Measurements from ENCODE around the gene VPS35. TPM values are rescaled to one million over a fixed set of nuclear protein-coding genes. Genes with fewer than 3 reads are reported as not detected.

The VPS35 gene
- total and polyA plus RNA-seq, 12 donors = 12.8 to 112 (median 64.8) TPM

DNA sequence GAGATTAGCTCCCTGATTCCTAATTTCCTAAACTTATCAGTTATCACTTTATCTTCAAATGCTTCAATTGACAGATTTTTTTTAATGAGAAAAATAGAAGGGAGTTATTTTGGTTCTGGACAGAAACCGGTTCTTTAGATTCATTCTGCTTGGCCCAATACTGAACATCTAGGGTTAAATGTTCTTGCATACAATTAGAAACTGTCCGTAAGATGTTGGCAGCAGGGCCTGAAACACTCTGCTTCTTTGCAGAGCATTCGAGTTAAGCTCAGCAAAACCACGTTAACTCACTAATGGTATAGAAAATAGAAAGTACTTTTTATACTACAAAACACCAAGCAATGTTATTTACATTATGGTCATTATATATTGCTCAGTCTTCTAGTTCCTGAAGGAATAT, 75.0 kb downstream of the VPS35 start:
- no peak overlapping the region for H3K27ac ChIP-seq
- peaks cover 0 to 9% of the 10 kb centered on the region in 2 donors for H3K4me1 ChIP-seq (replicated peaks in 1 of 2)
- H3K27me3 ChIP-seq = no peaks in the 10 kb centered on the region
- intact Hi-C loops (cut with DNase I) = no loop called here
- H3K9me3 ChIP-seq (replicated peaks in 1 of 3) = no peaks in the 10 kb centered on the region
- no peaks in the 10 kb centered on the region for H3K36me3 ChIP-seq (replicated peaks in 1 of 2)
- 59 to 76% (median 70%) methylated on average over 4 of the region's 4 CpGs for whole genome bisulfite sequencing, 4 donors
- no peak for DNase-seq
- TF ChIP-seq, protein P1, sequence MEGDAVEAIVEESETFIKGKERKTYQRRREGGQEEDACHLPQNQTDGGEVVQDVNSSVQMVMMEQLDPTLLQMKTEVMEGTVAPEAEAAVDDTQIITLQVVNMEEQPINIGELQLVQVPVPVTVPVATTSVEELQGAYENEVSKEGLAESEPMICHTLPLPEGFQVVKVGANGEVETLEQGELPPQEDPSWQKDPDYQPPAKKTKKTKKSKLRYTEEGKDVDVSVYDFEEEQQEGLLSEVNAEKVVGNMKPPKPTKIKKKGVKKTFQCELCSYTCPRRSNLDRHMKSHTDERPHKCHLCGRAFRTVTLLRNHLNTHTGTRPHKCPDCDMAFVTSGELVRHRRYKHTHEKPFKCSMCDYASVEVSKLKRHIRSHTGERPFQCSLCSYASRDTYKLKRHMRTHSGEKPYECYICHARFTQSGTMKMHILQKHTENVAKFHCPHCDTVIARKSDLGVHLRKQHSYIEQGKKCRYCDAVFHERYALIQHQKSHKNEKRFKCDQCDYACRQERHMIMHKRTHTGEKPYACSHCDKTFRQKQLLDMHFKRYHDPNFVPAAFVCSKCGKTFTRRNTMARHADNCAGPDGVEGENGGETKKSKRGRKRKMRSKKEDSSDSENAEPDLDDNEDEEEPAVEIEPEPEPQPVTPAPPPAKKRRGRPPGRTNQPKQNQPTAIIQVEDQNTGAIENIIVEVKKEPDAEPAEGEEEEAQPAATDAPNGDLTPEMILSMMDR (IDR thresholded peaks at IDR 0.05) = no peak
- no peak for TF ChIP-seq POLR2A (IDR thresholded peaks at IDR 0.05)
- H3K4me3 ChIP-seq = no peak overlapping the region

DNA sequence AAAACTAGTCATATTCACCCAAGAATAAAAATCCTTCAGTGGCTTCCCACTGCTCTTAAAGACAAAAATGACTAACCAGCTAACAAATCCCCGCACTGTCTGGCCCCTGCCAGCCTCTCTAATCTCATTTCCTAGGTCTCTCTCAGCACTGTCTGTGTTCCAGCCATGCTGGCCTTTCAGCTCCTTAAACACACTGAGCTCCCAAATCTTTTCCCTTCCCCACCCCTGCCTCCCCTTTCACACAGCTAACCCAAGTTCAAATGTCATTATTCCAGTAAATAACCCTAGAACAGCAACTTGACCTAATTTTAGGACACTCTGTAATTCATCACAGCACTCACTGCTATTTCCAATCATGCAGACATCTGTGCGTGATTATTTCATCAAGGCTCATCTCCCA, 75.6 kb downstream of the VPS35 start:
- Histone ChIP-seq H3K4me3 (no peak overlapping the region), H3K36me3 (replicated peaks in 1 of 2) (no peaks in the 10 kb centered on the region), H3K27me3 (no peaks in the 10 kb centered on the region), H3K27ac (no peak overlapping the region), H3K4me1 (replicated peaks in 1 of 2) (peaks cover 0 to 9% of the 10 kb centered on the region in 2 donors), H3K9me3 (replicated peaks in 1 of 3) (no peaks in the 10 kb centered on the region)
- 27 to 43% (median 38%) methylated on average over 2 of the region's 2 CpGs for WGBS, 4 donors
- intact Hi-C loops (cut with DNase I) = no loop called here
- no peak for DNase-seq
- TF ChIP-seq, protein P1 (IDR thresholded peaks at IDR 0.05) = no peak
- no peak for TF ChIP-seq POLR2A (IDR thresholded peaks at IDR 0.05)

DNA sequence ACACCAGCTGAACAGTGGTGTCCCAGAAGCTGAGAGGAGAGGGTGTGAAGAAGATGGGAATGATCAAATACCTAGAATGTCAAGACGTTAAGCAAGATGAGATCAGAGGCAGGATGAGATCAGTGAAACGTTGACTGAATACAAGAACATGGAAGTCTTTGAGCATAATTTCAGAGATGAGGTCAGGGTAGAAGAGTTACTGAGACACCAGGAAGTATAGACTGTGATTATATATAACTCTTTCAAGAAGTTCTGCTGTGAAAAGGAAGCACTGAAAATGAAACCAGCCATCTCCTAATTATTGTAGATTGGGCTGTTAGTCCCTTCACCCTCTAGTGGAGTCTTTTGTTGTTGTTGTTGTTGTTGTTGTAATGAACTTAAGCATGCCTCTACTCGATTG, 76.9 kb downstream of the VPS35 start:
- H3K27ac ChIP-seq = no peak overlapping the region
- 64 to 82% (median 72%) methylated on average over 3 of the region's 3 CpGs for WGBS, 4 donors
- TF ChIP-seq, protein P1 (IDR thresholded peaks at IDR 0.05) = no peak
- no peak for TF ChIP-seq POLR2A (IDR thresholded peaks at IDR 0.05)
- H3K4me3 ChIP-seq = no peak overlapping the region
- H3K9me3 ChIP-seq (replicated peaks in 1 of 3) = no peaks in the 10 kb centered on the region
- intact Hi-C loops (cut with DNase I) = no loop called here
- H3K4me1 ChIP-seq (replicated peaks in 1 of 2) = peaks cover 0 to 9% of the 10 kb centered on the region in 2 donors
- no peak for DNase-seq
- H3K36me3 ChIP-seq (replicated peaks in 1 of 2) = no peaks in the 10 kb centered on the region
- H3K27me3 ChIP-seq = no peaks in the 10 kb centered on the region

DNA sequence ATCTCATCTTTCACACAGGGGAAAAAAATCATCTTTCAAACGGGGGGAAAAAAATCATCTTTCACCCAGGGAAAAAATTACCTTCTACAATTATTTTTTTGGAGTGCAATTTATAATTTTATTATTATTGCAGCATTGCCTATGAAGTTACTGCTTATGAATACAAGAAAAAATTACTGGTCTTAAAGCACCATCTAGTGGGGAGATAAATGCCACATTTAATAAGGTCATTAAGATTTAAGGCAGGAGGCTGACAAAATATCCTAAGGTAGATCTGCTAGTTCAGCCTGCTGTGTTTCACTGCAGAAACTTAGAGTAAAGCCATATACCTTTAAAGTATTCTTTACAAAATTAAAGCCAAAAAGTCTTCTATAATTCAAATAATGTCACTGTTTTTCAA, 81.4 kb downstream of the VPS35 start:
- intact Hi-C loops (cut with DNase I) = loop anchor here in 1 of 2 donors (5.0 kb wide), 1 partner anchor 60 kb away; no protein-coding TSS in a partner anchor
- no peak overlapping the region for H3K27ac ChIP-seq

More for the DNA sequence above, 81.4 kb downstream of the VPS35 start:
- H3K4me1 ChIP-seq (replicated peaks in 1 of 2) = no peaks in the 10 kb centered on the region
- no peaks in the 10 kb centered on the region for H3K36me3 ChIP-seq (replicated peaks in 1 of 2)
- H3K9me3 ChIP-seq (replicated peaks in 1 of 3) = no peaks in the 10 kb centered on the region
- TF ChIP-seq POLR2A (IDR thresholded peaks at IDR 0.05) = no peak
- TF ChIP-seq, protein P1 (IDR thresholded peaks at IDR 0.05) = peak; percentile 37 to 59 (median 50)
- H3K27me3 ChIP-seq = no peaks in the 10 kb centered on the region
- H3K4me3 ChIP-seq = no peak overlapping the region
- DNase-seq = no peak
- WGBS, 4 donors = 43 to 61% (median 51%) methylated on average over 1 of the region's 1 CpG
